Cardiac fibroblast (primary cell): ENCODE measurements around the gene P3H2.
A peak's percentile ranks its signal among the peaks of the same experiment; 100 is the strongest.

Experiments
- DNase-seq, 2 donors: peaks; one replicate each; pipeline versions ENCODE4 v3.0.0 to v3.0.0-alpha.2; 2010; ENCODE audit warnings: low read depth in 2 of 2
- H3K4me3 ChIP-seq, 2 donors: replicated peaks in 1 of 2; 1 replicate in 1 of 2; 2 replicates in 1 of 2; pipeline ENCODE4 v1.5.1; 2011; ENCODE audit warnings: low read depth in 2 of 2, low read length in 2 of 2, mild to moderate bottlenecking in 2 of 2, moderate library complexity in 1 of 2
- CTCF ChIP-seq: IDR thresholded peaks from one replicate; pipeline ENCODE4 v1.5.1; 2011; ENCODE audit warnings: low read depth, mild to moderate bottlenecking, low read length, inconsistent platforms

The P3H2 gene

GRCh38 chr3:190014940-190015339 lies 105.8 kb downstream of the P3H2 start:
- H3K4me3 ChIP-seq: no peak overlapping the region
- no peak for TF ChIP-seq CTCF
- no peak for DNase-seq

- no peak for TF ChIP-seq CTCF
- DNase-seq: no peak
- H3K4me3 ChIP-seq: no peak overlapping the region
These were observed 106.5 kb downstream of the P3H2 start for GRCh38 chr3:190013943-190014924.

GRCh38 chr3:190012784-190013183 lies 107.9 kb downstream of the P3H2 start:
- TF ChIP-seq CTCF: no peak
- no peak for DNase-seq
- no peak overlapping the region for H3K4me3 ChIP-seq

- peak; percentile 28 to 55 for DNase-seq
- no peak overlapping the region for H3K4me3 ChIP-seq
- no peak for TF ChIP-seq CTCF
These were observed 108.3 kb downstream of the P3H2 start for GRCh38 chr3:190012314-190012782.

- TF ChIP-seq CTCF: no peak
- DNase-seq: no peak
- no peak overlapping the region for H3K4me3 ChIP-seq
These were observed 110.2 kb downstream of the P3H2 start for GRCh38 chr3:190010486-190010885.

GRCh38 chr3:190009614-190010013 lies 111.1 kb downstream of the P3H2 start:
- no peak overlapping the region for H3K4me3 ChIP-seq
- no peak for TF ChIP-seq CTCF
- DNase-seq: no peak
